IPS-NIHi7 (cell line): ENCODE measurements around the gene SLC15A5.

Experiments used
- DNase-seq: peaks from one replicate; pipeline ENCODE4 v3.0.0; 2012; ENCODE audit warnings: mixed read lengths; ENCODE audit errors: extremely low spot score

The SLC15A5 gene

DNA sequence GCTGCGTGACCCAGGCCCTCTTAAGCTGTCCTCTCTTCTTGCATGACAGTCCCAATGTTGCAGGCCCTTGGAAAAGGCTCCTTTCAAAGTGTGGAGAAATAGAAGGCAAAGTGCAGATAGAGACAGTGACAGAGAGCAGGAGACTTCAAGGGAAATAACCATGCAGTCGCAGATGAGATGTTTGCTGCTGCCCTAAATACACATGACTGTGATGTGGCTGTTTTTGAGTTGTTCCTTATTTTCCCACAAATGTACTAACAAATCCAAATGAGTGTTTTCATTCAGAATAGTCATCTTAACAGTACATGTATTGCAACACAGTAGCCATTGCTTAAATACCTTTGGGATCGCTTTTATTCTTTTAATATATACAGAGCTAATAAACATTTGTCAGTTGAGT is 101.6 kb downstream of the SLC15A5 start:
- DNase-seq: no peak

GRCh38 chr12:16174282-16174681 is 103.2 kb downstream of the SLC15A5 start:
- no peak for DNase-seq

- DNase-seq: no peak
Measured at GRCh38 chr12:16171348-16171747, 106.1 kb downstream of the SLC15A5 start.

- no peak for DNase-seq
Measured at GRCh38 chr12:16168078-16168477, 109.4 kb downstream of the SLC15A5 start.

DNA sequence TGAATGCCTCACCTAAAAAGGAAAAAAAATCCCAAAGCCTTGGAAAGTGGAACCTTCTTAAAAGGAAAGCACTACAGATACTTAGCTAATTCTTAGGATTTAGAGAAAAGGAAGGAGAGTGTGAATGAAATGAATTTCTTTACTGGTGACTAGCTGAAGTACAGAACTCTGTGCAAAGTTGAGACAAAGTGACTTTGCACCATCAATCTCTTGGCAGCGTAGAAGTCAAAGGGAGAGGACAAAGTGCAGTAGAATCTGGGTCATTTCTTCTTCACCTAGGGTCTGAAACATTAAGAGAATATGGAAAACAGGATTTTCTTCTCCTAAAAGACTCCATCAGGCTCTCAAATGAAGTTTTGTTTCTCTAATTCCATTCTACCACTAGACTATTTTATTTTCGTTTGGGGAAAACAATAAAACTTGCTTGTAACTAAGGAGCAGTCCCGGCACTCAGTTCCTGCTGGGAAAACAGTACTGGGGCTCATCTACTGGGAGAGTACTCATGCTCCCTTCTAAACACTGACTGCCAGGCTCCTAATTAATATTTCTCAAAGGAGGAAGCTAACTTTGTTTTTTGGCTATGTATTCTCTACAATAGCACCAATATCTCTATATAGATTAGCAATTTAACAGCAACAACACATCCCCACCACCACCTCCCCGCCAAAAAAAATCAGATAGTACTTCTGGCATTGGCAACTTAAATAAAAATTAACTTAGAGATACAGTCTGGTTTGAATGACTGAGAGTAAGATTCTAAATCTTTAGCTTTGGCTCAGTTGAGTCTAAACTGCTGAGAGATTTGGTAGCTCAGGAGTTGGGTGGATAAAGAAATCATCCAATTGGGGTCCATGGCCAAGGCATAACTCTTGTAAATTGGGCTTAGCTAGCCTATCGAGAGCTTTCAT is 110.7 kb downstream of the SLC15A5 start:
- no peak for DNase-seq

- DNase-seq: peak; percentile 56
Measured at GRCh38 chr12:16165506-16165905, 112.0 kb downstream of the SLC15A5 start.

DNA sequence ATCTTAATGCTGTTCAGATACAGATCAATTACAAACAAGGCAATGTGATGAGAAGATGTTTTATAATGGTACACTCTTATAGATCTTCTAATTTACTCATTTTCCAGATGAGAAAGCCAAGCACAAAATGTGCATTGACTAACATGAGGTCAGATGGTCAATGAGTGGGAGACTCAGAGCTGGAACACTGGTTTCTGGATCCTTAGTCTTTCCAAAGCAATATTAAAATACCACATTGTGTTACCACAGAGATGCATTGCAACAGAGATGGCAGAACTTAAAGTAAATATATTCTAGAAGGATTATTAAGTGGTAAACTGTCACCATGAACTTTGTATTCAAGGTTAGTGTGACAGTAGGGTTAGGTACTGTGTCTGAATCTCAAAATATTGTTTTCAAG is 113.6 kb downstream of the SLC15A5 start:
- DNase-seq: no peak

GRCh38 chr12:16163146-16163545 is 114.3 kb downstream of the SLC15A5 start:
- DNase-seq: no peak

- DNase-seq: no peak
Measured at GRCh38 chr12:16159571-16159970, 117.9 kb downstream of the SLC15A5 start.

DNA sequence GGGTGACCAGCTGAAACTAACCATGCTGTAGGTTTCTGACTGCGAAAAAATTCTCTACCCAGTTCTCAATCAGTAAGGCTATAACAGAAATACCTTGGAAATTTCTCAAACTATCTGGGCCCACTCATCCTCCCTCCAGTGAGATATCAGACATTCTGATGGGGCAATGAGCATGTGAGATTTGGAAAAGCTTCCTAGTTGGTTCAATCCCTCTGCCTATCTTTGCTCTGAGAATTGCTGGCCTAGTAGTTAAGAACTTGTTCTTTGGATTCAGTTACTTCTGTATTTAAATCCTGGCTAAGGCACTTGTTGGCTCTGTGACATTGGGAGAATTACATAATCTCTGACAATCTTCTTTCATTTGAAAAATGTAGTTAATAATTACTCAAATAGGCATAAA is 119.4 kb downstream of the SLC15A5 start:
- DNase-seq: no peak

- no peak for DNase-seq
Measured at GRCh38 chr12:16155938-16156337, 121.5 kb downstream of the SLC15A5 start.

GRCh38 chr12:16154990-16155389 is 122.5 kb downstream of the SLC15A5 start:
- DNase-seq: no peak

DNA sequence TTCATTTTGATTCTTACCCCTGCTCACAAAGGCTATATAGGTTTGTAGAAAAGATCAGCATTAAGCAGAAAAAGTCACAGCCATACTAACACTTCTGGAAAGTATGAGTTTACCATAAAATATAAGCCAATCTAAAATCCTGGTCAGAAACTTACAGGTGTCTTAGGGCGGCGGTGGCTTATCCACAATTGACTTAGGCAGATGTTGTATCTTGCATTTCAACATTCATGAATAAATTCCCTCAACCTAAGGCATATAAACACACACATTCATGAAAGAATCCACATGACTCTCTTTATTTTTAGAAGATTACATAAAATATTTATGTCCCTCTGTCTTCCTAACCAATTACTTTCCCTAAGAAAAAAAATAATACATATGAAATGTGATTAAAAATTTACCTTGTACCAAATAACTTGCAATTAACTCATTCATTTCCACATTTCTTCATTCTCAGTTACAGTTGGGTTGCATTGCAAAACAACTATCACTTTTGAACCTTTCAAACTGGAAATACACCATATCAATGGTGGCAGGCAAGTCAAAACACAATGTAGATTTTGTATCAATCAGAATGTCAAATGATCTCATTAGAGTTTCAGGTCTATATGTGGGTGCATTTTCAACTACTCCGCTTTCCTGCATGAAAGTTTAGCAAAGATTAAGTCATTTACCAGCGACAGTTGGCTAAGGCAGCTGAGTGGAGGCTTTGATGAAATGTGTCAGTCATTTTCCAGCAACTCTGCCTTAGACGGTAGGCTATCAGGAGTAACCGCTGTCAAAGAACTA is 124.4 kb downstream of the SLC15A5 start:
- DNase-seq: no peak

GRCh38 chr12:16150276-16150675 is 127.2 kb downstream of the SLC15A5 start:
- DNase-seq: no peak

GRCh38 chr12:16148938-16149337 is 128.5 kb downstream of the SLC15A5 start:
- DNase-seq: no peak
